IMR-90 (cell line): ENCODE results near the gene ZBTB32.

ENCODE experiments used
- RAD21 ChIP-seq: IDR thresholded peaks from 2 replicates; pipeline ENCODE4 v1.6.1; 2012; ENCODE audit warnings: low read length, improper control_type of control experiment
- TF ChIP-seq, protein P1 (sequence below): conservative IDR thresholded peaks from 2 replicates; pipeline ENCODE4 v1.5.1; 2012; ENCODE audit warnings: mild to moderate bottlenecking, low read depth, low read length, improper control_type of control experiment

DNA sequence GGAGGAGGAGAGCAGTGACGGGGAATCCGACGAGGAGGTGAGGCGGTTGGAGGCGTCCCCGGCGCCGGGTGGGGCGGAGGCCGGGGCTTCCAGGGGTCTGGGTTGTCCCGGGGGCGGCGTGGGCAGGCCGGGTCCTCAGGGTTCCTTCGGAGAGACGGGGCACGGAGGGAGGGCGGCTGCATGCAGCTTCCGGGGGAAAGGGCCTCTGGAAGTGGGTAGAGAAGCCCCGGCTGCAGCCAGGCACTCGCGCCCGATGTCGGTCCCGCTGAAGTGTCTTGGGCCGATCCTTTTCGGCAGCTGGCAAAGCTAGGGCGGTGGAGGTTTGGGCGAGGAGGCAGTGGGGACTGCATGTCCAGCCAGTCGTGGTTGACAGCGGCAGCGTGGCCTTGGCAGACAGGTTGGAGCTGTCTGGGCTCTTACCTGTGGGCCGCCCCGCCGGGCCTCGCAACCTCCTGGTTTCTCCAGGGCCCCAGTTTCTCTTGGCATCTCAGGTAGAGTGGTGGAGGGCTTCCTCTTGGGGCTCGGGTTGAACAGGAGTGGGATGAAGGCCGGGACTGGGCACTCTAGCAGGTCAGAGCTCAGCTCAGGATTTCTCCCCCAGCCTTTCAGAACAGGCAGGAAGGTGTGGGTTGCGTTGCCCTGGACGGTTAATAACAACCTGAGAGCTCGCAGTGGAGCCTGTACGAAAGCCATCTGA, 14.1 kb downstream of the ZBTB32 start:
- TF ChIP-seq, protein P1, sequence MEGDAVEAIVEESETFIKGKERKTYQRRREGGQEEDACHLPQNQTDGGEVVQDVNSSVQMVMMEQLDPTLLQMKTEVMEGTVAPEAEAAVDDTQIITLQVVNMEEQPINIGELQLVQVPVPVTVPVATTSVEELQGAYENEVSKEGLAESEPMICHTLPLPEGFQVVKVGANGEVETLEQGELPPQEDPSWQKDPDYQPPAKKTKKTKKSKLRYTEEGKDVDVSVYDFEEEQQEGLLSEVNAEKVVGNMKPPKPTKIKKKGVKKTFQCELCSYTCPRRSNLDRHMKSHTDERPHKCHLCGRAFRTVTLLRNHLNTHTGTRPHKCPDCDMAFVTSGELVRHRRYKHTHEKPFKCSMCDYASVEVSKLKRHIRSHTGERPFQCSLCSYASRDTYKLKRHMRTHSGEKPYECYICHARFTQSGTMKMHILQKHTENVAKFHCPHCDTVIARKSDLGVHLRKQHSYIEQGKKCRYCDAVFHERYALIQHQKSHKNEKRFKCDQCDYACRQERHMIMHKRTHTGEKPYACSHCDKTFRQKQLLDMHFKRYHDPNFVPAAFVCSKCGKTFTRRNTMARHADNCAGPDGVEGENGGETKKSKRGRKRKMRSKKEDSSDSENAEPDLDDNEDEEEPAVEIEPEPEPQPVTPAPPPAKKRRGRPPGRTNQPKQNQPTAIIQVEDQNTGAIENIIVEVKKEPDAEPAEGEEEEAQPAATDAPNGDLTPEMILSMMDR, result no peak
- no peak for TF ChIP-seq RAD21
